GM19438 (cell line): Measurements from ENCODE around the gene NEAT1.

Source experiments
- ATAC-seq: cut with Tn5 transposase; IDR thresholded peaks from one replicate; pipeline ENCODE4 v1.9.1; 2021; ENCODE audit warnings: low read depth; ENCODE audit not compliant: unreplicated experiment

Gene NEAT1

GRCh38 chr11:65432686-65433582 is 10.3 kb downstream of the NEAT1 start:
- no peak for ATAC-seq

- no peak for ATAC-seq
Measured at GRCh38 chr11:65433657-65434056, 11.1 kb downstream of the NEAT1 start.

GRCh38 chr11:65434057-65434666 is 11.6 kb downstream of the NEAT1 start:
- no peak for ATAC-seq

- ATAC-seq: no peak
Measured at GRCh38 chr11:65434667-65435410, 12.2 kb downstream of the NEAT1 start.

GRCh38 chr11:65435411-65435931 is 12.9 kb downstream of the NEAT1 start:
- no peak for ATAC-seq

- ATAC-seq: no peak
Measured at GRCh38 chr11:65435981-65436411, 13.4 kb downstream of the NEAT1 start.

- no peak for ATAC-seq
Measured at GRCh38 chr11:65436412-65437032, 13.9 kb downstream of the NEAT1 start.

GRCh38 chr11:65437436-65438227 is 15.0 kb downstream of the NEAT1 start:
- no peak for ATAC-seq

GRCh38 chr11:65438257-65439151 is 15.9 kb downstream of the NEAT1 start:
- no peak for ATAC-seq

- ATAC-seq: no peak
Measured at GRCh38 chr11:65439331-65440181, 17.0 kb downstream of the NEAT1 start.

GRCh38 chr11:65440831-65441499 is 18.4 kb downstream of the NEAT1 start:
- ATAC-seq: peak; percentile 51

GRCh38 chr11:65442842-65443331 is 20.3 kb downstream of the NEAT1 start:
- no peak for ATAC-seq

GRCh38 chr11:65444314-65445051 is 21.9 kb downstream of the NEAT1 start:
- ATAC-seq: no peak

- ATAC-seq: no peak
Measured at GRCh38 chr11:65445101-65445603, 22.6 kb downstream of the NEAT1 start.

GRCh38 chr11:65445604-65446445 is 23.2 kb downstream of the NEAT1 start:
- no peak for ATAC-seq
